Testis (tissue), 3 donors: ENCODE data around the gene DLL4. TPM values are rescaled to one million over a fixed set of nuclear protein-coding genes. Genes with fewer than 3 reads are reported as not detected.

Source experiments
- DNase-seq: peaks from one replicate; pipeline ENCODE4 v3.0.0-alpha.2; 2019
- H3K27ac ChIP-seq, 2 donors: fragments of 200-600 bp; sonication (generic); one replicate each; pipeline ENCODE4 v1.5.1; 2019
- H3K27me3 ChIP-seq: fragments of 200-600 bp; sonication (generic); one replicate; pipeline ENCODE4 v1.5.1; 2019
- H3K36me3 ChIP-seq: fragments of 200-600 bp; sonication (generic); one replicate; pipeline ENCODE4 v1.5.1; 2017; ENCODE audit warnings: low read depth; ENCODE audit errors: missing control alignments
- H3K4me1 ChIP-seq: fragments of 200-600 bp; sonication (generic); one replicate; pipeline ENCODE4 v1.5.1; 2019
- H3K4me3 ChIP-seq, 2 donors: fragments of 200-600 bp; sonication (generic); one replicate each; pipeline ENCODE4 v1.5.1; 2017 to 2019
- H3K9me3 ChIP-seq: fragments of 200-600 bp; sonication (generic); one replicate; pipeline ENCODE4 v1.5.1; 2017
- POLR2A ChIP-seq: fragments of 450-650 bp; IDR thresholded peaks from one replicate; pipeline ENCODE4 v1.6.1; 2017; ENCODE audit warnings: antibody characterized with exemption, mild to moderate bottlenecking, moderate library complexity
- WGBS, 2 donors: methylation state at CpG; one replicate each; pipeline ENCODE4 v1.1.5; 2018; 5-methylcytosine and 5-hydroxymethylcytosine counted together
- intact Hi-C: fragments of 100-400 bp; cut with DNase I; formaldehyde crosslinking; loops from one replicate; pipeline ENCODE4 v1.15.1; 2023; ENCODE audit warnings: low total_unique reads
- polyA plus RNA-seq: library from polyadenylated mRNA; stranded (reverse); fragments of 350-450 nt; fragmentation: Illumina TruSeq; extraction: RNeasy Lipid Tissue Mini Kit (QIAGEN cat#74804); gene quantifications from one replicate; pipeline ENCODE4 v1.2.3, GENCODE V29; 2014; ENCODE audit warnings: low read depth, low replicate concordance; ENCODE audit not compliant: insufficient read depth
- total RNA-seq, 2 donors: library from RNA; depleted of rRNA; stranded (reverse); fragments of >200 nt; gene quantifications; one replicate each; pipeline ENCODE4 v1.2.3, GENCODE V29; 2016
- TF ChIP-seq, protein P1 (sequence below), 3 experiments: fragments of 450-650 bp in 2 of 3; fragments of 200-600 bp in 1 of 3; sonication (generic) in 1 of 3; IDR thresholded peaks; one replicate each; pipeline ENCODE4 v1.5.1; 2016 to 2019; ENCODE audit warnings: antibody characterized with exemption in 3 of 3, mild to moderate bottlenecking in 2 of 3, moderate library complexity in 1 of 3

Gene DLL4
- total and polyA plus RNA-seq, 3 donors from 2014 or later, result 2.0 to 3.9 (median 3.5) TPM

DNA sequence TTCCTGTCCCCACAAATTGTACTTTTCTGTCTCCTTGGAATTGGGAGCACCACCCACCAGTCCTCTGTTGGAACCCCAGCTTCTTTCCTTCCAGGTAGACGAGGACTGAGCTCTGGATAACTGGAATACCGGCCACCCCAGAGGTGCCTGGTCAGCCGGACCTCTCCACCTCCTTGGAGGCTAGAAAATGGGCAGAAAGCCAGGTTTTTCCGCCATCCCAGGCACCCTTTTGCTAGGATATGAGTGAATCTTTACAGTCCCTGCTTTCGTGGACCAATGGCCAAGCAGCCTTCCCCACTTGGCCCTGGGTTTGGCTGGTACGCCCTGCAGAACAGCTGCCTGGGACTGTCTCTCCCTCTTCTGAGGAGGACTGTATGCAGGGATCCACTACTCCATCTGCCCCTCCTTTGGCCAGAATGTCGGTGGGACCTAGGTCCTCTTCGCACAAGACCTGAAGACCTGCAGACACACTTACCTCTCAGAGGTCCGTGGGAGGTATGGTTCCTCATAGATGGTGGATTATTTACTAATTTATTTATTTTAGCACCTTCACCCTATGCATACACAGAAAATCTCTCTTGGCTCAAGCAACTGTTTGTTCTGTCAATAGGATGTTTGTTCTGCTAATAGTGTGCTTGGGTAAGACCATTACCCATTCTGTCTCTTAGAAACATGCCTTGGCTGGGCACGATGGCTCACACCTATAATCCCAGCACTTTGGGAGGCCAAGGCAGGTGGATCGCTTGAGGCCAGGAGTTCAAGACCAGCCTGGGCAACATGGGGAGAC lies 15.6 kb downstream of the DLL4 start:
- DNase-seq, result no peak
- TF ChIP-seq, protein P1, sequence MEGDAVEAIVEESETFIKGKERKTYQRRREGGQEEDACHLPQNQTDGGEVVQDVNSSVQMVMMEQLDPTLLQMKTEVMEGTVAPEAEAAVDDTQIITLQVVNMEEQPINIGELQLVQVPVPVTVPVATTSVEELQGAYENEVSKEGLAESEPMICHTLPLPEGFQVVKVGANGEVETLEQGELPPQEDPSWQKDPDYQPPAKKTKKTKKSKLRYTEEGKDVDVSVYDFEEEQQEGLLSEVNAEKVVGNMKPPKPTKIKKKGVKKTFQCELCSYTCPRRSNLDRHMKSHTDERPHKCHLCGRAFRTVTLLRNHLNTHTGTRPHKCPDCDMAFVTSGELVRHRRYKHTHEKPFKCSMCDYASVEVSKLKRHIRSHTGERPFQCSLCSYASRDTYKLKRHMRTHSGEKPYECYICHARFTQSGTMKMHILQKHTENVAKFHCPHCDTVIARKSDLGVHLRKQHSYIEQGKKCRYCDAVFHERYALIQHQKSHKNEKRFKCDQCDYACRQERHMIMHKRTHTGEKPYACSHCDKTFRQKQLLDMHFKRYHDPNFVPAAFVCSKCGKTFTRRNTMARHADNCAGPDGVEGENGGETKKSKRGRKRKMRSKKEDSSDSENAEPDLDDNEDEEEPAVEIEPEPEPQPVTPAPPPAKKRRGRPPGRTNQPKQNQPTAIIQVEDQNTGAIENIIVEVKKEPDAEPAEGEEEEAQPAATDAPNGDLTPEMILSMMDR (IDR thresholded peaks at IDR 0.05), result no peak
- no peak for TF ChIP-seq POLR2A
- Histone ChIP-seq H3K36me3 (no peaks in the 10 kb centered on the region), H3K4me3 (no peak overlapping the region), H3K27me3 (no peaks in the 10 kb centered on the region), H3K4me1 (peaks cover 10% of the 10 kb centered on the region), H3K9me3 (no peaks in the 10 kb centered on the region), H3K27ac (no peak overlapping the region)
- intact Hi-C loops, result loop anchor here (10.0 kb wide), 1 partner anchor 80 kb away; no protein-coding TSS in a partner anchor
- 94 to 100% methylated on average over 6 to 11 of the region's 11 CpGs for whole genome bisulfite sequencing, 2 donors

DNA sequence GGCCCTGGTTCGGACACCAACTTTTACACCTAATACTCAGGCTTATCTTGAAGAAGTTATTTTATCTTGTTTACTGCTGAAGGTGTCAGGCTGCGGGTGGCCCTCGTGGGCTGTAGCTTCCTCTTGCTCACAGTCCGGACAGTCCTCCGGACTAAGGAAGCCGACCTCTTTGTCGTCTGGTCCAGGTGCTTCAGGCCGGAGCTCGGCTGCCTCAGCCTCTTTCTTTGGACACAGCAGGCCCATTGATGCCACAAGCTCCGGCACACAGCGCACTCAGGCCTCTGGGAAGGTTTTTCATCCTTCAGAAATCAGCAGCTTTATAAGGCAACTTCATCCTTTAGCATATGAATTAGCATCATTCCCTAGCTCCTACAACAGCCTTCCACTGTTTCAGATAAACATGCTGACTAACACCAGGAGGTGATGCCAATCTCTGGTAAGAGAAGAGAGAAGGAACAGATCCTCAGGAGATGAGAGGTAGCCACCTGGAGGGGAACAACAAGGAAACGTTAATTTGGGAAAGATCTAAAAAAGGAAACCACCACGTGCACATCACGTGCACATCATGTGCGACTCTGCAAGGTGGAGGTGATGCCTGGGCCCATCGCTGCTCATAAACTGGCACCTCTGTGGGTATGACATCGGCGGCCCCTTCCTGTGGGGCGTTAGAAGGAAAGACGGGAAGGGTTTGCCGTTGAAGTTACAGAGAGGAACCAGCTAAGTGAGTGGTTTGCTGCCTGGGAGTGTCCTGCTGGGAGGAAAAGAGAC lies 19.8 kb downstream of the DLL4 start:
- peaks cover 6% of the 10 kb centered on the region for H3K4me1 ChIP-seq
- H3K9me3 ChIP-seq, result no peaks in the 10 kb centered on the region
- no peak for TF ChIP-seq POLR2A
- TF ChIP-seq, protein P1 (IDR thresholded peaks at IDR 0.05), result no peak
- H3K36me3 ChIP-seq, result no peaks in the 10 kb centered on the region
- H3K27me3 ChIP-seq, result no peaks in the 10 kb centered on the region
- intact Hi-C loops, result loop anchor here (10.0 kb wide), 1 partner anchor 76 kb away; no protein-coding TSS in a partner anchor
- H3K4me3 ChIP-seq, result no peak overlapping the region
- no peak for DNase-seq
- WGBS, 2 donors, result 84 to 85% methylated on average over 20 to 21 of the region's 21 CpGs
- H3K27ac ChIP-seq, result no peak overlapping the region

DNA sequence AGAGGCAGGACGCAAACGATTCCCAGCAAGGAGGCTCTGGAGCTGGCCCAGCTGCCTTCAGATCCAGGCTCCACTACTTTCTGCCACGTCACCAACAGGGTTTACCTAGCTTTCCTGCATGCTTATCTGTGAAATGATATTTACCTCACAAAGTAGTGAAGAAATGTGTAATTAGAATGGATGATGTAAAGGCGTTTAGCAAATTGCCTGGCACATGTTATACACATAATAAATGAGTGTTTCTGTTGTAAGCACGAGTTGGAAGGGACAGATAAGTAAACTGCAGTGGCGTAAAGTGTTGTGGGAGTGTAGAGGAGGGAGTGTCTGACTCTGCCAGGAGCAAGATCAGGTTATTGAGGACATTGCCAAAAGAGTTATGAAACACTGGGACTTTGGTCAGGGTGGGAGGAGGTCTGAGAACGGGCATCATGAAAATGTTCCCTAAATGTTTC lies 20.6 kb downstream of the DLL4 start:
- no peaks in the 10 kb centered on the region for H3K9me3 ChIP-seq
- no peaks in the 10 kb centered on the region for H3K36me3 ChIP-seq
- DNase-seq, result no peak
- H3K27ac ChIP-seq, result no peak overlapping the region
- 64 to 66% methylated on average over 7 of the region's 7 CpGs for WGBS, 2 donors
- H3K27me3 ChIP-seq, result no peaks in the 10 kb centered on the region
- H3K4me1 ChIP-seq, result peaks cover 8% of the 10 kb centered on the region
- TF ChIP-seq, protein P1 (IDR thresholded peaks at IDR 0.05), result no peak
- intact Hi-C loops, result loop anchor here (10.0 kb wide), 1 partner anchor 75 kb away; no protein-coding TSS in a partner anchor
- H3K4me3 ChIP-seq, result no peak overlapping the region

DNA sequence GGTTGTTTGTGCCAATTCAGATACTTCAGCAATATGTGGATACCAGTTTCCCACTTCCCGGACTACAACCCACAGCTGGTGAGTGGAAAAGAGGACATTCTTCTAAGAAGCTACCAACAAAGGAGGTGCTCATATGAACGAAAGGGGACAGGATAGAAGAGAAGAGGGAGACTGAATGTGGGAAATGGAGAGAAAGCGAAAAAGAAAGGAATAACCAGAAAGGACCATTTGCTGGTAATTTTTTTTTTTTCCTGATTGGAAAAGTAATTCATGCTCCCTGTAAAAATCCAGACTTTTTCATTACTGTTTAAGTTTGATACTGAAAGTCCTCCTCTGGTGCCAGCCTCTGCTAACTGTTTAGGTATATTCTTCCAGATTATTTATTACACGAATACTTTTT lies 22.6 kb downstream of the DLL4 start:
- intact Hi-C loops, result no loop called here
- H3K27me3 ChIP-seq, result no peaks in the 10 kb centered on the region
- TF ChIP-seq, protein P1 (IDR thresholded peaks at IDR 0.05), result no peak
- TF ChIP-seq POLR2A, result no peak
- H3K4me1 ChIP-seq, result peaks cover 8% of the 10 kb centered on the region
- no peak overlapping the region for H3K4me3 ChIP-seq
- H3K27ac ChIP-seq, result no peak overlapping the region
- H3K36me3 ChIP-seq, result no peaks in the 10 kb centered on the region
- no peak for DNase-seq
- whole genome bisulfite sequencing, 2 donors, result 82 to 85% methylated on average over 4 of the region's 4 CpGs
- H3K9me3 ChIP-seq, result no peaks in the 10 kb centered on the region
